DMS153 treated with DMSO at 0.1 percent for 48 hours (cell line): Measurements from ENCODE around the gene IFNA21.
A peak's percentile ranks its signal among the peaks of the same experiment; 100 is the strongest.
"Not testable (repeated sequence)": the region's sequence is repeated elsewhere in the genome, so short reads cannot be mapped to it uniquely, and the experiment has no call there.

Experiments used
- DNase-seq: peaks from one replicate; lab custom pipeline; 2025; ENCODE audit not compliant: unreplicated experiment; lab: John Stamatoyannopoulos, UW

The IFNA21 gene

GRCh38 chr9:21144603-21145002, 21.9 kb downstream of the IFNA21 start:
- DNase-seq, result no peak

GRCh38 chr9:21141427-21141882, 25.0 kb downstream of the IFNA21 start, which contains the start of gene IFNW1:
TSS of gene IFNW1 (minus strand) at chr9:21141832. CDS start at chr9:21141570, 262 bp downstream.
- DNase-seq, result no peak

- DNase-seq, result no peak
These were observed 29.4 kb downstream of the IFNA21 start for GRCh38 chr9:21137020-21137419.

GRCh38 chr9:21135736-21136135, 30.7 kb downstream of the IFNA21 start:
- no peak for DNase-seq

- DNase-seq, result not testable (repeated sequence)
These were observed 38.3 kb downstream of the IFNA21 start for GRCh38 chr9:21128186-21128585.

- DNase-seq, result no peak
These were observed 44.7 kb downstream of the IFNA21 start for GRCh38 chr9:21121595-21122251.

GRCh38 chr9:21121079-21121478, 45.4 kb downstream of the IFNA21 start:
- no peak for DNase-seq

- peak; percentile 36 for DNase-seq
These were observed 47.2 kb downstream of the IFNA21 start for GRCh38 chr9:21119093-21119770.
